Activated effector memory CD4-positive, alpha-beta T cell treated with Interleukin-2 at 50 U/mL for 16 hours (primary cell): ENCODE results near the gene ZNF227.
A peak's percentile ranks its signal among the peaks of the same experiment; 100 is the strongest.
"Not testable (repeated sequence)": the region's sequence is repeated elsewhere in the genome, so short reads cannot be mapped to it uniquely, and the experiment has no call there.

Experiments used
- DNase-seq: peaks from one replicate; pipeline ENCODE4 v3.0.0-alpha.2; 2020

Gene ZNF227

DNA sequence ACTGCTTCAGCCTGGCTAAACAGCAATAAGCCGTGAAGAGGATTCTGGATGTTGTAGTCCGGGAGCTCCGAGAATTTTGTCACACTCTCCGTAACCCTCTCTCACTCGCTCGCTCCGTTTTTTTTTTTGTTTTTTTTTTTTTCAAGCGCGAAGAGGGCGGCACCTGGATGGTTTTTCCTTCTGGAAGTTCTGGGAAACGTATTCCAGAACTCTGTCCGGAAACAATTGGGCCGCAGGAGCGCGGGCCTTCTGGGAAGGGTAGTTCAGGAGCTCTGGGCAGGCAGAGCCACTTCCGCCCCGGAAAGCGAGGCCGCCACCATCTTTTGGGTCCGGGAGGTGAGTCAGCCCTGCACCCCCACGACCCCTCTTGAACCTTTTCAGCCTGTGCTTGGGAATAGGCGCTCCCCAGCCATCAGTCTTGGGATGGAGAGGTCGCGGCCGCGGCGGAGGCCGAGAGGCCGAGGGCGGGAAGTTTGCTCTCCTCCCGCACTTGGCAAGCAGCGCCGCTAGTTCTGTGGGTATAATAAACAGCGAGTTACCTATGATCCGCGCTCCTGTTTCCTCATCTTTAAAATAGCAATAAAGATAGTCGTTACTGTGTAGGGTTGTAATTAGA is at the start of gene ZNF227:
TSS of gene ZNF227 (plus strand) at position 283 of the 616 bp plus-strand sequence. CDS start 5,261 bp downstream, outside the sequence.
- peak; percentile 71 for DNase-seq

DNA sequence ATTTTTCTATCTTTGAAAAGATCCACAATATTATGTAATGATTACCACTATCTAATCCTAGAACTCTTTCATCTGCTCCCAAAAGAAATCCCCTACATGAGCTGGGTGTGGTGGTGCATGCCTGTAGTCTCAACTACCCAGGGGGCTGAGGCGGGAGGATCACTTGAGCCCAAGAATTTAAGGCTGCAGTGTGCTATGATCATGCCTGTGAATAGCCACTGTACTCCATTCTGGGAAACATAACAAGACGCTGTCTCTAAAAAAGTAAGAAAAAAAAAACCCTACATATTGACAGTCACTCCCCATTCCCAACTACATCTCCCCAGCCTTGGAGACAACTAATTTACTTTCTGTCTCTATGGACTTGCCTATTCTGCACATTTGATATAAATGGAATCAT is 48.5 kb upstream of the ZNF227 start:
- DNase-seq, result no peak

DNA sequence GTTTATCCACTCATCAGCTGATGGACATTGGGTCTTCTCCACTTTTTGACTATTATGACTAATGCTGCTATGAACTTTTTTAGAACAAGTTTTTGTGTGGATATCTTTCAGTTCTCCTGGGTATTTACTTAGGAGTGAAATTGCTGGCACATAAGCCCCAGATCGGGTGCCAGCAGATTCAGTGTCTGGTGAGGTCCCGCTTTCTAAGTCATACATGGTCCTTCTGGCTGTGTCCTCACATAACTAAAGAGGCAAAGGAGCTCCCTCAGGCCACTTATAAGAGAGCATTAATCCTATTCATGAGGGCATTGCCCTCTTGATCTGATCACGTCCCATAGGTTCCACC is 48.0 kb upstream of the ZNF227 start:
- no peak for DNase-seq

DNA sequence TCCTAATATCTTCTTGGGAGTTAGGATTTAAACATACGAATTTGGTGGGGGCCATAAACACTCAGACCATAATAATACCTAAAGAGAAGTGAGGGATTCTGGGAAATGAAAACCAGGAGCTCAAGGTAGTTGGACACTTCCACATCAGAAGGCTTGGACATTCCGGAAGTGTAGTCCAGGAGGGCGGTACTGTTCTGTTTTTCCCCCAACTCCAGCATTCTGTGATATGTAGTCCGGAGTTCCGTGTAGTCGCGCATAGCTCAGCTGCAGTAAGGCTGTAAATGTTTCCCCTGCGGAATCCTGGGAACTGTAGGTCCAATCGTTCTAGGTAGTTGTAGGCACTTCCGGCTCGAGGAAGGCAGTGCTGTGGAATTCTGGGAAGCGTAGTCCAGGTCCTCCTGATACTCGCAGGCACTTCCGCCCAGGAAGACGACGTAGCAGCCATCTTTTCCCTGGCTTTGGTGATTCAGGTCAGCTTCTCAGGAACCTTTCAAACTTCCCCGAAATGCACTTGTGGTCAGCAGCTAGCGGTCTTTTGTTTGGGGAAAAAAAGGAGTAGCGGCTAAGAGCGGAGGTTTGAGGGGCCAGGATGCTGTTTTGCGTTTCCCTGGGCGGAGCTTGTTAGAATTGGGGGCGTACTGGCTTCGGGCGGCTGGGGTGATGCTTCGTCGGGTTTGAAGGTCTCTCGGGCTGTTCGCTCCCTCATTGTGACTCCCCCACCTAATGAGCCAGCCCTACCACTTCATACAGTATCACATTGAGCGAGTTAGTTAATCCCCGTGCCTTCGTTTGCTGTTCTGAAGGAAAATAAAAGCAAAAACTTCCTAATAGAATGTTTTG is 47.4 kb upstream of the ZNF227 start, which contains the start of gene ZNF226:
TSS of gene ZNF226 (plus strand) at position 428 of the 840 bp plus-strand sequence. CDS start 4,981 bp downstream, outside the sequence.
- peak; percentile 76 for DNase-seq

DNA sequence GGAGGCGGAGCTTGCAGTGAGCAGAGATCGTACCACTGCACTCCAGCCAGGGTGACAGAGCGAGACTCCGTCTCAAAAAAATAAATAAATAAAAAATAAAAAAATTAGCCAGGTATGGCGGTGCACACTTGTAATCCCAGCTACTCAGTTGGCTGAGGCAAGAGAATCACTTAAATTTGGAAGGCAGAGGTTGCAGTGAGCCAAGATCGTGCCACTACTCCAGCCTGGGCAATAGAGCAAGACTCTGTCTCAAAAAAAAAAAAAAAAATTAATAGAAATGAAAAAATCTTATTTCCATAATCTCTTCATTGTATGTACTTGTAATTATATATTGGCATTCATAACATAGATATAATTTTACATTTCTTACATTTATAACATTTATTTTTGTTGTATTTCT is 41.7 kb upstream of the ZNF227 start:
- DNase-seq, result not testable (repeated sequence)

DNA sequence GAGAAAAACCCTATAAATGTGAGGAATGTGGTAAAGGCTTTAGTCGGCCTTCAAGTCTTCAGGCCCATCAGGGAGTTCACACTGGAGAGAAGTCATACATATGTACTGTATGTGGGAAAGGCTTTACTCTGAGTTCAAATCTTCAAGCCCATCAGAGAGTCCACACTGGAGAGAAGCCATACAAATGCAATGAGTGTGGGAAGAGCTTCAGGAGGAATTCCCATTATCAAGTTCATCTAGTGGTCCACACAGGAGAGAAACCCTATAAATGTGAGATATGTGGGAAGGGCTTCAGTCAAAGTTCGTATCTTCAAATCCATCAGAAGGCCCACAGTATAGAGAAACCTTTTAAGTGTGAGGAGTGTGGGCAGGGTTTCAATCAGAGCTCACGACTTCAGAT is 35.7 kb upstream of the ZNF227 start:
- DNase-seq, result no peak

DNA sequence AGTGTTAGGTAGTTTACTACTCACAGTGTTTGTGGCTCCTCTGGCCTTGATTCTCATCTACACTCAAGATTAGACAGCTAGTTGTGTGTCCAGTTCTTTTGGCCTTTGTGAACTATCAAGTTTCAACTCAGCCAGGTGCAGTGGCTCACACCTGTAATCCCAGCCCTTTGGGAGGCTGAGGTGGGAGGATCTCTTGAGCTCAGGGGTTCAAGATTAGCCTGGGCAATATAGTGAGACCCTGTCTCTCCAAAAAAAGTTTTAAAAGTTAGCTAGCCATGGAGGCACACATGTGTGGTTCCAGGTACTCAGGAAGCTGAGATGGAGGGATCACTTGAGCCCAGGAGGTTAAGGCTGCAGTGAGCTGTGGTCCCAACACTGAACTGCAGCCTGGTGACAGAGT is 31.4 kb upstream of the ZNF227 start:
- DNase-seq, result no peak

DNA sequence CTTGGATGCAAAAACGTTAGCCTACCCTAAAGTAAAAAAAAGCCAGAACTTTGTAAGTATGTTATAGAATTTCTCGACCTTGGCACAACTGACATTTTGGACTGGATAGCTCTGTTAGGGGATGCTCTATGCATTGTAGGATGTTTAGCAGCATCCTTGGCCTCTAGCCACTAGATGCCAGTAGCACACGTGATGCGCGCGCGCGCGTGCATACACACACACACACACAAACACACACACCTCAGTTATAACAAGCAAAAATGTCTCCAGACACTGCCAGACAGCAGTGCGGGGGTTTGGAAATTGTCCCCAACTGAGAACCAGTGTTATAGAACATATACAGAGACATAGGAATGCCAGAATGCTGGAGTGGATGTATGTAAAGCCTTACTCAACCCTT is 30.2 kb upstream of the ZNF227 start:
- DNase-seq, result no peak

DNA sequence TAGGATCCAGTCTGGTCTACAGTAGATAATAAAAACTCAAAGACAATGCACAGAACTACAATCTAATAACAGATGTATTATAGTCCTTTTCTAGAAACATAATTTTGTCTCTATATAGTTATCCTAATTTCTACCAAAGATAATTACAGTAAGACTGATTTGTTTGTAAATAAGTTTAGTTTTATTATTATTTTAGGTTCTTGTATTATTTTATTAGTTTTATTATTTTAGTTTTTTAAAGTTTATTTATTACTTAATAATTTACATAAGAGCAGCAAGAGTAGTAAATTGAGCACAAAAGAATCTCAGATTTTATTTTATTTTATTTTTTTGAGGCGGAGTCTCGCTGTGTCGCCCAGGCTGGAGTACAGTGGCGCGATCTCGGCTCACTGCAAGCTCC is 22.3 kb upstream of the ZNF227 start:
- DNase-seq, result no peak

DNA sequence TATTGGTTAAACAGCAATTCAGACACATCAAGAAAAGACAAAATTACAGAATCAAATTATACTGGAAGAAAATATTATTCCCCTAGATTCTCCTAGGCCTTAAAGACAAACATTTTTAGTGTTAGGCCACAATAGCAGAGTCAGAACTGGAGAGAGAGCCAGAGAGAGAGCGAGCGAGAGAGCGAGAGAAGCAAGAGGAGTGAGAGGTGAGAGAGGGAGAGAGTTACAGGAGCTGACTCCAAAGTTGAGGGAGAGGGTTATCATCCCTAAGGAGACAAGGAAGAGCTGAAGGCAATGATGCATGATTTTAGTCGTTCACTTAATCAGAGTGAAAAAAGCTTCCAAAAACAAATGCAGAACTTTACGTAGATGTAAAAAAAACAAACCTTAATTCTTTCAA is 20.2 kb upstream of the ZNF227 start:
- no peak for DNase-seq

DNA sequence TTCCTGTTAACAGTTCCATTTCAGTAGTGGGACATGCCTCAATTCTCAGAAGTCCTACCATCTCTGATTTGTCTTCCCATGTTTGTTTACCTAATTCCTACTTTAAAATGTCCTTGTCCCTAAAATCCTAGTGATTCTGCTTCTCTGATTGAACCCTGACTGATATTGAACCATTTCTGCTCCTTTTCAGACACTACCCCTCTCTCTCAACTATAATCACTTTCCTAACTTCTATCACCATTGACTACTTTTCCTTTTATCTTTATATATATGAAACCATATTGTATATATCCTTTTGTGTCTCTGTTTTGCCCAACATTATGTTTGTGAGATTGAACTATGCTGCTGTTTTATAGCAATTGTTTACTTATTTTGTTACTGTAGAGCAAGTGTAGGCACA is 15.6 kb upstream of the ZNF227 start:
- no peak for DNase-seq

DNA sequence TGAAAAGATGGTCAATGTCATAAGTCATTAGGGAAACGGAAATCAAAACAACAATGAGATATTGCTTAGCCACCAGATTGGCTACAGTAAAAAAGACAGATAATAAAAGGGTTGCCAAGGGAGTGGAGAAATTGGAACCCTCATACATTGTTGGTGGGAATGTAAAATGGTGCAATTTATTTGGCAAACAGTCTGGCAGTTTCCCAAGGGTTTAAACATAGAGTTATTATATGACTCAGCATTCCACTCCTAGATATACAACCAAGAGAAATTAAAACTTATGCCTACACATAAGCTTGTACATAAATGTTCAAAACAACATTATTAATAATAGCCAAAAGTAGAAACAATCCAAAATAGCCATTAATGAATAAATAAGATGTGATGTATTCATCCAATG is 9.9 kb upstream of the ZNF227 start:
- DNase-seq, result no peak

DNA sequence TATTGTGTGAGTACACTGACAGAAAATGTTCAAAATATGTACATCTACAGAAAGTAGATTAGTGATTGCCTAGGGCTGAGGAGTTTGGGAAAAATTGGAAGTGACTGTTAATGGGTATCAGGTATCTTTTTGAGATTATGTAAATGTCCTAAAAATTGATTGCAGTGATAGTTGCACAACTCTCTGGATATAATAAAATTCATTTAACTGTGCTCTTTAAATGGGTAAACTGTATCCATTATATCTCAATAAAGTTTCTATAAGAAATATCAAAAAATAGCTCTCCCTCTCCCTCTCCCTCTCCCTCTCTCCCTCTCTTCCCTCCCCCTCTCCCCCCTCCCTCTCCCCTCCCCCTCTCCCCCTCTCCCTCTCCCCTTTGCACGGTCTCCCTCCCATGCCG is 9.4 kb upstream of the ZNF227 start:
- DNase-seq, result no peak

DNA sequence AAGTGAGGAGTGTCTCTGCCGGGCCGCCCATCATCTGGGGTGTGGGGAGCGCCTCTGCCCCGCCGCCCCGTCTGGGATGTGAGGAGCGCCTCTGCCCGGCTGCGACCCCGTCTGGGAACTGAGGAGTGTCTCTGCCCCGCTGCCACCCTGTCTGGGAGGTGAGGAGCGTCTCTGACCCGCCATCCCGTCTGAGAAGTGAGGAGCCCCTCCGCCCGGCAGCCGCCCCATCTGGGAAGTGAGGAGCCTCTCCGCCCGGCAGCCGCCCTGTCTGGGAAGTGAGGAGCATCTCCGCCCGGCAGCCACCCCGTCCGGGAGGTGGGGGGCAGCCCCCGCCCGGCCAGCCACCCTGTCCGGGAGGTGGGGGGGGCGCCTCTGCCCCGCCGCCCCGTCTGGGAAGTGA is 8.5 kb upstream of the ZNF227 start:
- not testable (repeated sequence) for DNase-seq

DNA sequence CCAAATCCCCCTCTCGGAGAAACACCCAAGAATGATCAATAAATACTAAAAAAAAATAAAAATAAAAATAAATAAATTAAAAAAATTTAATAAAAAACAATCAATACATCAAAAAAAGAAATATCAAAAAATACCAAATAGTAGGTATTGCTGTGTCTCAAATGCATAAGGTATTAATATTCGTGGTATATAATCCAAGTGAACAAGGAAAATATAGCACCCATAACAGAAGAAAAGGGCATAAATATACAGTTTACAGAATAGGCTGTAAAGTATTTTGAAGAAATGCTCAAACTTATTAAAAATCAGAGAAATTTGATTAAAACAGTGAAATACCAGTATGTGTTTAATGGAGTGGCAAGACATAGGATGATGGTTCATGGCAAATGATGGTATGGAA is 7.6 kb upstream of the ZNF227 start:
- no peak for DNase-seq

DNA sequence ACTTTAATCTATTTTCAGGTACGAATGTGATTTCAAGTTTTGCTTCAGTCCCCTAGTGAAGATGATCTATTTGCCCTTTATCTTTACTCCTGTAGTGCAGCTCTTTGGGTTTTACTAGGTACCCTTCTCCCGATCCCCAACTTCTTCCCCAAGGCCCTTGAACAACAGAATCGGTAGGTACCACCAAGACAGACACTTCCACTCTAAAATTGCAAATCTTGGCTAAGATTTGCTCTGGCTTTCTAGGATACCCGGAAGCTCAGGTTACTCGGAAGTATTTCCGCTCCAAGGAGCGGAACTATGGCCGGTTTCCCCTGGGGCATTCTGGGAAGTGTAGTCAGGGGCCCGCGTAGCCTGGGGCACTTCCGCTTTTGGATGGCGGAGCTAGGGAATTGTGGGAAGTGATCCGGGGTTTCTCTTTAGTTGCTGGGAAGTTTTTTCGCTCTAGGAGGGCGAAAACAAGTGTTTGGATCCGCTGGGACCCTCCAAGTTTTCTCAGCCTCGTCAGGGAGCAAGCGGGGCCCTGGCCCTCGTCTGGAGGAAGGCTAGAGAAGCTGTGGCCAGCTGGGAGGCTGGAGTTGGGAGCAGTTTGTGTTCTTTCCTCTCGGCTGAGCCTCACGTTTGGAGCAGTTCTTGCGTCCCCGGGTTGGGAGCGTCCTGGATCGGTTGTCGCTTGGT is 5.1 kb upstream of the ZNF227 start:
- DNase-seq, result peak; percentile 73

DNA sequence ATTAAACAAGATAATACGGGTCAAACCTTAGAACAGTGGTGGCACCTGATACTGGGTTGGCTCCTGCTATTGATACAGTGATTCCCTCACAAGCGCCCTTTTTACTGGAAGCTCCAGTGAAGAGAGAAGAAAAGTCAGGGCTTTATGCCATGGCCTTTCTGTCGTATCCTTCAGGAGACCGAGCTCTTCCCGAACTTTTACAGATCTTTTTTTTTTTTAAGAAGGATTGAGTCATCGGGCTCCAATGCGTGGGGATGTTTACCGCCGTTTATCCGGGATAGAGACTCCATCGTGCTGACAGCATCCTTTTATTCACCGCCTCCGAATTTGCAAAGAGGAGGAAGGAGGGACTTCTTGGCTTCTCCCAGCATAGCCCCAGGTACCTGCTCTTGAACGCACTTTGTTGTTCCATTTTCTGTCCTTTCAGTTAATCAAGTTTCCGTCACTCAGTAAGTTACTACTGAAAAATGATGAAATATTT is 574 bp downstream of the ZNF227 start:
- no peak for DNase-seq

DNA sequence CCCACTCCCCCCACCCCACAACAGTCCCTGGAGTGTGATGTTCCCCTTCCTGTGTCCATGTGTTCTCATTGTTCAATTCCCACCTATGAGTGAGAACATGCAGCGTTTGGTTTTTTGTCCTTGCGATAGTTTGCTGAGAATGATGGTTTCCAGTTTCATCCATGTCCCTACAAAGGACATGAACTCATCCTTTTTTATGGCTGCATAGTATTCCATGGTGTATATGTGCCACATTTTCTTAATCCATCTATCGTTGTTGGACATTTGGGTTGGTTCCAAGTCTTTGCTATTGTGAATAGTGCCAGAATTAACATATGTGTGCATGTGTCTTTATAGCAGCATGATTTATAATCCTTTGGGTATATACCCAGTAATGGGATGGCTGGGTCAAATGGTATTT is 7.6 kb downstream of the ZNF227 start:
- not testable (repeated sequence) for DNase-seq

DNA sequence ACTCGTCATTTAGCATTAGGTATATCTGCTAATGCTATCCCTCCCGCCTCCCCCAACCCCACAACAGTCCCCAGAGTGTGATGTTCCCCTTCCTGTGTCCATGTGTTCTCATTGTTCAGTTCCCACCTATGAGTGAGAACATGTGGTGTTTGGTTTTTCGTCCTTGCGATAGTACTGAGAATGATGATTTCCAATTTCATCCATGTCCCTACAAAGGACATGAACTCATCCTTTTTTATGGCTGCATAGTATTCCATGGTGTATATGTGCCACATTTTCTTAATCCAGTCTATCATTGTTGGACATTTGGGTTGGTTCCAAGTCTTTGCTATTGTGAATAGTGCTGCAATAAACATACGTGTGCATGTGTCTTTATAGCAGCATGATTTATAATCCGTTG is 8.4 kb downstream of the ZNF227 start:
- DNase-seq, result not testable (repeated sequence)

DNA sequence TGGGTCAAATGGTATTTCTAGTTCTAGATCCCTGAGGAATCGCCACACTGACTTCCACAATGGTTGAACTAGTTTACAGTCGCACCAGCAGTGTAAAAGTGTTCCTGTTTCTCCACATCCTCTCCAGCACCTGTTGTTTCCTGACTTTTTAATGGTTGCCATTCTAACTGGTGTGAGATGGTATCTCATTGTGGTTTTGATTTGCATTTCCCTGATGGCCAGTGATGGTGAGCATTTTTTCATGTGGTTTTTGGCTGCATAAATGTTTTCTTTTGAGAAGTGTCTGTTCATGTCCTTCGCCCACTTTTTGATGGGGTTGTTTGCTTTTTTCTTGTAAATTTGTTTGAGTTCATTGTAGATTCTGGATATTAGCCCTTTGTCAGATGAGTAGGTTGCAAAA is 9.0 kb downstream of the ZNF227 start:
- not testable (repeated sequence) for DNase-seq

DNA sequence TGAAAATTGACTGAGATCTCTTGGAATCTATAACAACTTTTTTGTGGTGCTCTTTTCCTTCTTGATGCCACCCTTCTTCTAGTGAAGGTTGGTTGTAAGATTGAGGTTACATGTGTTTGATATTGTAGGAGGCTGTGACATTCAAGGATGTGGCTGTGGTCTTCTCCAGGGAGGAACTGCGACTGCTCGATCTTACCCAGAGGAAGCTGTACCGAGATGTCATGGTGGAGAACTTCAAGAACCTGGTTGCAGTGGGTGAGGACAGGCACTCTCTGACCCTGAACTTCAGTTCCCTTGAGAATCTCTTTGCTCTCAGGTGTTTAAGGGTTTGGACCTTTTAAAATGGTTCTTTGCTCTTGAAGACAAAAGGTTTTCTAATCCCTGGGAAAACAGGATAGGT is 16.0 kb downstream of the ZNF227 start:
- no peak for DNase-seq

DNA sequence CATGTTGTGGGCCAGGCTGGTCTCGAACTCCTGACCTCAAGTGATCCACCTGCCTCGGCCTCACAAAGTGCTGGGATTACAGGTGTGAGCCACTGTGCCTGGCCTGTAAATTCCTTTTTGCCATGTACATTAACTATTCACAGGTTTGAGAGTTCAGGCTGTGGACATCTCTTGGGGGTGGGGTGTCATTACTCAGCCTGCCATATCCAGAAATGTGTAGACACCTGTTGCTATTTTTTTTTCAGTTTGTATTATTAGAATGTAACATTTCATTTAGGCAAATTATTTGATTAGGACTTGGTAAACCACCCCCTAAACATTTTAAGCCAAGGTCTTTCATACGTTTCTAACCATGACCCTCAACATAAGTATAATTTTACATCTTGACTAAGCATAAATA is 20.5 kb downstream of the ZNF227 start:
- DNase-seq, result no peak

DNA sequence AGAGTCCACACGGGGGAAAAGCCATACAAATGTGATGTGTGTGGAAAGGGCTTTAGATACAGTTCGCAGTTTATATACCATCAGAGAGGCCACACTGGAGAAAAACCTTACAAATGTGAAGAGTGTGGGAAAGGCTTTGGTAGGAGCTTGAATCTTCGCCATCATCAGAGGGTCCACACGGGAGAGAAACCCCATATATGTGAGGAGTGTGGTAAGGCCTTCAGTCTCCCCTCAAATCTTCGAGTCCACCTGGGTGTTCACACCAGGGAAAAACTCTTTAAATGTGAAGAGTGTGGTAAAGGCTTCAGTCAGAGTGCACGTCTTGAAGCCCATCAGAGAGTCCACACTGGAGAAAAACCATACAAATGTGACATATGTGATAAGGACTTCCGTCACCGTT is 24.1 kb downstream of the ZNF227 start:
- no peak for DNase-seq

DNA sequence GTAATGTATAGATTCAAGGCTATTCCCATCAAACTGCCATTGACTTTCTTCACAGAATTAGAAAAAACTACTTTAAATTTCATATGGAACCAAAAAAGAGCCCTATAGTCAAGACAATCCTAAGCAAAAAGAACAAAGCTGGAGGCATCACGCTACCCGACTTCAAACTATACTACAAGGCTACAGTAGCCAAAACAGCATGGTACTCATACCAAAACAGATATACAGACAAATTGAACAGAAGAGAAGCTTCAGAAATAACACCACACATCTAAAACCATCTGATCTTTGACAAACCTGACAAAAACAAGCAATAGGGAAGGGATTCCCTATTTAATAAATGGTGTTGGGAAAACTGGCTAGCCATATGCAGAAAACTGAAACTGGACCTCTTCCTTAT is 40.0 kb downstream of the ZNF227 start:
- DNase-seq, result not testable (repeated sequence)
